Right lobe of liver (tissue), 6 donors: ENCODE results near the gene MYO5B. TPM values are rescaled to one million over a fixed set of nuclear protein-coding genes. Genes with fewer than 3 reads are reported as not detected.
A peak's percentile ranks its signal among the peaks of the same experiment; 100 is the strongest.

Experiments
- ATAC-seq, 4 donors: fragments of 200-7000 bp; cut with Tn5 transposase; one replicate each; pipeline ENCODE4 v1.9.1; 2020; ENCODE audit warnings: mild to moderate bottlenecking in 4 of 4, moderate library complexity in 4 of 4
- DNase-seq, 3 donors: peaks; one replicate each; pipeline ENCODE4 v3.0.0-alpha.2; 2020
- H3K27ac ChIP-seq, 3 donors: fragments of 200-600 bp; one replicate each; pipeline ENCODE4 v1.8.0; 2022
- H3K27me3 ChIP-seq, 2 donors: fragments of 200-600 bp; one replicate each; pipeline ENCODE4 v1.8.0; 2022
- H3K36me3 ChIP-seq, 4 donors: fragments of 200-600 bp; sonication (generic) in 1 of 4; one replicate each; pipeline versions ENCODE4 v1.5.1 to v1.8.0; 2017 to 2022; ENCODE audit warnings: control low read depth in 1 of 4
- H3K4me1 ChIP-seq, 4 donors: fragments of 200-600 bp; sonication (generic) in 1 of 4; one replicate each; pipeline versions ENCODE4 v1.5.1 to v1.8.0; 2017 to 2022; ENCODE audit warnings: control low read depth in 1 of 4
- H3K4me3 ChIP-seq, 3 donors: fragments of 200-600 bp; one replicate each; pipeline ENCODE4 v1.8.0; 2022
- H3K9me3 ChIP-seq, 4 donors: fragments of 200-600 bp; sonication (generic) in 1 of 4; one replicate each; pipeline versions ENCODE4 v1.5.1 to v1.8.0; 2017 to 2022; ENCODE audit warnings: control low read depth in 1 of 4
- CTCF ChIP-seq, 4 donors: fragments of 200-600 bp in 3 of 4; fragments of 450-650 bp in 1 of 4; IDR thresholded peaks; one replicate each; pipeline versions ENCODE4 v1.5.1 to v1.8.0; 2016 to 2022; ENCODE audit warnings: antibody characterized with exemption in 4 of 4, mild to moderate bottlenecking in 2 of 4
- POLR2A ChIP-seq: fragments of 450-650 bp; IDR thresholded peaks from one replicate; pipeline ENCODE4 v1.6.1; 2017; ENCODE audit warnings: antibody characterized with exemption, mild to moderate bottlenecking
- WGBS: methylation state at CpG from one replicate; pipeline ENCODE4 v1.1.6; 2018; ENCODE audit warnings: low coverage, low lambda C conversion rate; ENCODE audit not compliant: insufficient coverage; ENCODE audit errors: missing lambda C conversion rate; 5-methylcytosine and 5-hydroxymethylcytosine counted together
- intact Hi-C, 2 donors: fragments of 100-400 bp; cut with DNase I; formaldehyde crosslinking; loops; one replicate each; pipeline versions ENCODE4 v1.11.2 to v1.14.1; 2022
- total RNA-seq, 6 experiments: library from RNA; depleted of rRNA in 2 of 6; stranded (reverse); fragments of >200 nt in 2 of 6; fragmentation: NEBNext Ultra II Directional in 3 of 6; extraction: Animal tissue kit (Norgen Biotek cat#: 25700) in 3 of 6; gene quantifications; one replicate each; pipeline versions ENCODE4 v1.1.0 to v1.2.4, GENCODE V29; 2016 to 2023
- donor health status: DM: no; HTN: yes; CAD: no.
- donor health status: DM: no; HTN: no; CAD: no.
- donor health status: DM: no; HTN: no; CAD: no.
- donor health status: DM: no; HTN: yes; CAD: no.
- donor health status: DM: no; HTN: yes; CAD: no.

The MYO5B gene
- total RNA-seq, 6 experiments from 2014 or later, result 13.4 to 25.1 (median 16.6) TPM

DNA sequence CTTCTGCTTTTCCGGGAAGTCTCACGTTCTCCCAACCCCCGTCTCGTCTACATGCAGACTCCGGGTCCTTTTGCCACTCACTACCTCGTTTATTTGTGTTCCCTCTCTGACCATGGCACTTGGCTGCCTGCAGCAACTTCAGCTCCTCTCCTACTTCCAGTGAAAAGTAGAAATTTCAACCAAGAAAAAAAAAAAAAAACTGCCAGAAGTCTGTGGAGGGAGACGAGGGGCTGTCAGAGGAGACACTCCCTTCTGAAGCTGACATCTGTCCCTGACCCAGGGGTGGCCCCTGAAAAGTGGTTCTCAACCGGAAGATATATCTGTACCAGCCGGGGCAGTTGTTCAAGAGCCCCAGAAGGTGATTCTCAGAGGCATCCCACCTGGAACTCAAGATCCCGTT is 742 bp upstream of the MYO5B start:
- DNase-seq (no peak), ATAC-seq (no peak)
- Histone ChIP-seq H3K4me3 (no peak overlapping the region), H3K4me1 (peaks cover 0 to 11% (median 0%) of the 10 kb centered on the region in 4 donors), H3K27ac (no peak overlapping the region), H3K27me3 (no peaks in the 10 kb centered on the region), H3K36me3 (no peaks in the 10 kb centered on the region), H3K9me3 (no peaks in the 10 kb centered on the region)
- TF ChIP-seq POLR2A, result no peak
- no peak for TF ChIP-seq CTCF (IDR thresholded peaks at IDR 0.05)
- intact Hi-C loops, result no loop called here
- 26% methylated on average over 9 of the region's 10 CpGs for WGBS

GRCh38 chr18:50193796-50194630 is 934 bp downstream of the MYO5B start:
- TF ChIP-seq CTCF (IDR thresholded peaks at IDR 0.05) (no peak), POLR2A (no peak)
- Histone ChIP-seq H3K9me3 (no peaks in the 10 kb centered on the region), H3K27me3 (no peaks in the 10 kb centered on the region), H3K36me3 (no peaks in the 10 kb centered on the region), H3K4me1 (peaks cover 0 to 11% (median 0%) of the 10 kb centered on the region in 4 donors), H3K27ac (peak overlapping the region in 2 of 3 donors; percentile 61 to 66), H3K4me3 (peak overlapping the region; percentile 62 to 92 (median 87))
- WGBS, result 1% methylated on average over 21 of the region's 68 CpGs
- intact Hi-C loops, result no loop called here
- peak; percentile 33 to 60 (median 45) for DNase-seq
- ATAC-seq, result peak; percentile 5 to 35 (median 17)

GRCh38 chr18:50192995-50193795 is 1.8 kb downstream of the MYO5B start:
- 34% methylated on average over 18 of the region's 31 CpGs for WGBS
- no peak overlapping the region for H3K27ac ChIP-seq
- peak overlapping the region; percentile 62 to 92 (median 87) for H3K4me3 ChIP-seq
- ATAC-seq (no peak), DNase-seq (no peak)
- H3K9me3 ChIP-seq, result no peaks in the 10 kb centered on the region
- TF ChIP-seq POLR2A (no peak), CTCF (IDR thresholded peaks at IDR 0.05) (no peak)
- H3K27me3 ChIP-seq, result no peaks in the 10 kb centered on the region
- no peaks in the 10 kb centered on the region for H3K36me3 ChIP-seq
- H3K4me1 ChIP-seq, result peaks cover 0 to 11% (median 0%) of the 10 kb centered on the region in 4 donors
- intact Hi-C loops, result no loop called here

DNA sequence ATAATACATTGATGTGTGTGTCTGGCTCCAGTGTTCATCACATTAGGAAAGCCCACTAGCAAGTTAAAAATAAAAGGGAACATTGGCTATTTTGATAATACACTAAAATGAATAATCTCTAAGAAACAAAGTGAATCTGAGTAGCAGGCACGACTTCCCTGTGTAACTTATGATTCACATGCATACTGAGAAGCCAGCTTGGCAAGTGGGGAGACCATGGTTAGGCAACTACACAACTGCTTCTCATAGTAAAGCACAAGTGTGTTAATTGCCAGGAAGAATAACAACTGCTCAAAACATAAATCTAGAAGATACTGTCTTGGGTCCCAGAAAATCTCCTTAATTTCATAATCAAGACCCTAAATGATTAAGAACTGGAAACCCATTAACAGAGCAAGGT is 4.0 kb downstream of the MYO5B start:
- DNase-seq (no peak), ATAC-seq (no peak)
- Histone ChIP-seq H3K4me1 (peaks cover 0 to 11% (median 0%) of the 10 kb centered on the region in 4 donors), H3K36me3 (no peaks in the 10 kb centered on the region), H3K27ac (no peak overlapping the region), H3K4me3 (no peak overlapping the region), H3K27me3 (no peaks in the 10 kb centered on the region), H3K9me3 (no peaks in the 10 kb centered on the region)
- WGBS, result 75% methylated on average over 1 of the region's 1 CpG
- TF ChIP-seq POLR2A, result no peak
- no peak for TF ChIP-seq CTCF (IDR thresholded peaks at IDR 0.05)
- intact Hi-C loops, result no loop called here
